Skeletal muscle satellite cell (primary cell): Measurements from ENCODE around the gene ACSL3.

Experiments used
- H3K27me3 ChIP-seq: 2 replicates; pipeline ENCODE4 v1.7.0; 2013; ENCODE audit warnings: low read length; ENCODE audit not compliant: control insufficient read depth, insufficient read depth
- H3K36me3 ChIP-seq: 2 replicates; pipeline ENCODE4 v1.7.0; 2013; ENCODE audit warnings: mild to moderate bottlenecking, control low read depth, low read length; ENCODE audit not compliant: insufficient read depth
- H3K4me1 ChIP-seq: 2 replicates; pipeline ENCODE4 v1.7.0; 2013; ENCODE audit warnings: low read length; ENCODE audit not compliant: control insufficient read depth, insufficient read depth
- H3K4me2 ChIP-seq: 2 replicates; pipeline ENCODE4 v1.7.0; 2013; ENCODE audit warnings: mild to moderate bottlenecking, low read length
- H3K4me3 ChIP-seq: 2 replicates; pipeline ENCODE4 v1.7.0; 2013; ENCODE audit warnings: low read length
- H3K9ac ChIP-seq: 2 replicates; pipeline ENCODE4 v1.7.0; 2013; ENCODE audit warnings: mild to moderate bottlenecking, low read depth, low read length, moderate library complexity
- H3K9me3 ChIP-seq: replicated peaks from 2 replicates; pipeline ENCODE4 v1.7.0; 2013; ENCODE audit warnings: mild to moderate bottlenecking, control low read depth, low read length

ACSL3 gene

DNA sequence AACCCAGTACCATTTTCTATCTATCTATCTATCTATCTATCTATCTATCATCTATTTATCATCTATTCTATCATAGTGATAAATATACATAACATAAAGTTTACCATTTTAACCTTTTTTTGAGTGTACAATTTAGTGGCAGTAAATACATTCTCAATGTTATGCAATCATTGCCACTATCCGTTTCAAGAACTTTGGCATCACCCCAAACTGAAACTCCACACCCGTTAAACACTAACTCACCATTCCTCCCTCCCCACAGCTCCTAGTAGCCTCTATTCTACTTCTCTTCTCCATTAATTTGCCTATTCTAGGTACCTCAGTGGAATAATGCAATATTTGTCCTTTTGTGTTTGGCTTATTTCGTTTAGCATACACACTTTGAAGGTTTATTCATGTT lies 108.7 kb downstream of the ACSL3 start:
- no peak overlapping the region for H3K4me3 ChIP-seq
- no peaks in the 10 kb centered on the region for H3K9me3 ChIP-seq
- no peak overlapping the region for H3K9ac ChIP-seq
- H3K4me1 ChIP-seq, result peaks cover 14% of the 10 kb centered on the region
- H3K36me3 ChIP-seq, result no peaks in the 10 kb centered on the region
- H3K27me3 ChIP-seq, result no peaks in the 10 kb centered on the region
- H3K4me2 ChIP-seq, result no peak overlapping the region

DNA sequence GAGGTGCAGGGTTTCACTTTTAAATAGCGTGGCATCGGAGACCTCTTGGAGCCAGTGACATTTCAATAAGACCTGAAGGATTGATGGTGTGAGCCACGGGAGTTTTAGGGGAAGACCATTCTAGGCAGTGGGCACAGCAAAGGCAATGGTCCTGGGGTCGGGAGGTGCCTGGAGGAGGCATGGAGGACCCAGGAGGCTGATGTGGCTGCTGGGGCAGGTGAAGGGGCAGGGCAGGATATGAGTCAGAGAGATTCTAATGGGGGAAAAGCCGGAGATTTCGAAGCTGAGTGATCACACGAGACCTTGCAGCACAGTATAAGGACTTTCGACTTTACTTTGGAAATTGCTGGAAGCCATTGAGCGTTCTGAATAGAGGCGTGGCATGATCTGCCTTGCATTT lies 111.6 kb downstream of the ACSL3 start:
- H3K27me3 ChIP-seq, result no peaks in the 10 kb centered on the region
- H3K4me2 ChIP-seq, result no peak overlapping the region
- H3K36me3 ChIP-seq, result no peaks in the 10 kb centered on the region
- H3K4me1 ChIP-seq, result peaks cover 14% of the 10 kb centered on the region
- no peak overlapping the region for H3K4me3 ChIP-seq
- no peaks in the 10 kb centered on the region for H3K9me3 ChIP-seq
- no peak overlapping the region for H3K9ac ChIP-seq

DNA sequence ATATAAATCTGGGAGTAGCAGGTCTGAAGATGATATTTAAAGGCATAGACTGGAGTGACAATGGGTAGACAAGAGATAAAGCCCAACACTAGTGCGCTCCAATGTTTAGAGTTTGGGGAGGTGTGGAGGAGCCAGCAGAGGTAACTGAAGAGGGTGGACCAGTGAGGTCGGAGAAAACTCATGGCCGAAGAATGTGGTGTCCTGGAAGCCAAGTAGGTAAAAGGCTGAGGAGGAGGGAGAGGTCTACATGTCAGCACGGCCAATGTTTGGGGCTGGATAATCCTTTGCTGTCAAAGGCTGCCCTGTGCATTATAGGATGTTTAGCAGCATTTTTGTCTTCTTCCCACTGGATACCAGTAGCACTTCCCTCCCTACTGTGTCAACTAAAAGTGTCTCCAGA lies 112.4 kb downstream of the ACSL3 start:
- H3K4me3 ChIP-seq, result no peak overlapping the region
- peaks cover 14% of the 10 kb centered on the region for H3K4me1 ChIP-seq
- H3K9ac ChIP-seq, result no peak overlapping the region

DNA sequence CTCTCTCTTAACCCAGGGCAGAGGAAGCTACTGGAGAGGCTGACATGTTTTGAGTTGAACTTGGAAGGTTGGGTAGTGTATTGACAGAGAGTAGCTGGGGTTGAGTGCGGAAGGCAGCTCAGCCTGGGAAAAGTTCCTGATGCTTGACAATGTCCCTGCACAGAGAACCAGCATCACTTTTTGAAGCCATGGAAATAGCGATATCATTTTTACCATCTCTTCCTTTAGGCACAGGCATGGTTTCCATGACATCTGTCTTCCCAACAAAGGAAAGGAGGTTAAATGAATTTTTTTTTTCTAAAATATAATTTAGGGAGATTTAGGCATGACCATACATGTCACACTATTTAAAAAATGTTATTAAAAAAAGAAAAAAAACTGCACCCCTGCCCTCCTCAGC lies 112.9 kb downstream of the ACSL3 start:
- no peaks in the 10 kb centered on the region for H3K9me3 ChIP-seq
- no peak overlapping the region for H3K9ac ChIP-seq
- no peak overlapping the region for H3K4me3 ChIP-seq
- peaks cover 14% of the 10 kb centered on the region for H3K4me1 ChIP-seq
- no peak overlapping the region for H3K4me2 ChIP-seq
- no peaks in the 10 kb centered on the region for H3K27me3 ChIP-seq
- no peaks in the 10 kb centered on the region for H3K36me3 ChIP-seq

More for the DNA sequence above, 112.4 kb downstream of the ACSL3 start:
- Histone ChIP-seq H3K27me3 (no peaks in the 10 kb centered on the region), H3K4me2 (no peak overlapping the region), H3K9me3 (no peaks in the 10 kb centered on the region), H3K36me3 (no peaks in the 10 kb centered on the region)

DNA sequence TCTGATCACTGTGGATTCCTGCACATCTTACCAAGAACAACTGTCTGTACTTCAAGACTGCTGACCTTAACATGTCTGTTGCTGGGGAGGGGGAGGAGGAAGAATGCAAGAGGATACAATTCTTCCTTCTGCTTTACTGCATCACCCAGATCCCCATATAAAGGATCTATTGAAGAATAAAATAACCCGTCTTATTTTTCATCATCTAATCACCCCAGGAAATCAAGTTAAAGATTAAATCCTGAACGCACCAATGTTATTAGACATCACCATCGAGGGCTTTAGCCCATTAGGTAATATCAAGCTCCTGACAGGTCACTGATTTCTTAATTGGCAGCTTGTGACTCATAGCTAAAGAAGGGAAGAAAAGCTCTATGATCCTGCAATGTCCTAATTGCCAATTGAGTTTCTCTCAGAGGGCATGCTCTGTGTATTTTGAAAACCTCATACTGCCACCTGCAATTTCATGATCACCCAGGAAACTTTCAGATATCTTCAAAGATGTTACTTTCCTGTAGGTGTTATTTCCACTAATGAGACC lies 115.8 kb downstream of the ACSL3 start:
- Histone ChIP-seq H3K4me2 (no peak overlapping the region), H3K36me3 (no peaks in the 10 kb centered on the region), H3K9me3 (no peaks in the 10 kb centered on the region), H3K4me3 (no peak overlapping the region), H3K27me3 (no peaks in the 10 kb centered on the region), H3K9ac (no peak overlapping the region), H3K4me1 (peaks cover 7% of the 10 kb centered on the region)

DNA sequence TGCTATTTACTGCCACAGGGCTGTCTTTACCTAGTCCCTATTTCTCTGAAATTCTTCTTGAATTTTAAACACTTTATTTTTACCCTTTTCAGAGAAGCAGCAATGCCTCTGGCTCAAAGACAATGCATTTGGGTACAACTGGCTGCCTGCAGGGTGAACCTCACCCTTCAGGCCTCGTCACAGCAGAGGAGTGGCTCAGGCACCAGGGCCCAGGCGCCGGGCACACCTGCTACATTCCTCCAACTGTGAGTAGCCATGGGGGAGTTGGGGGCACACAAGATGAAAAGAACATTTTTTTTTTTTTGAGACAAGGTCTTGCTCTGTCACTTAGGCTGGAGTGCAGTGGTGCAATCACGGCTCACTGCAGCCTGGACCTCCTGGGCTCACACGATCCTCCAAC lies 116.3 kb downstream of the ACSL3 start:
- Histone ChIP-seq H3K4me3 (no peak overlapping the region), H3K9me3 (no peaks in the 10 kb centered on the region), H3K4me2 (no peak overlapping the region), H3K36me3 (no peaks in the 10 kb centered on the region), H3K4me1 (peaks cover 3% of the 10 kb centered on the region), H3K27me3 (no peaks in the 10 kb centered on the region), H3K9ac (no peak overlapping the region)

DNA sequence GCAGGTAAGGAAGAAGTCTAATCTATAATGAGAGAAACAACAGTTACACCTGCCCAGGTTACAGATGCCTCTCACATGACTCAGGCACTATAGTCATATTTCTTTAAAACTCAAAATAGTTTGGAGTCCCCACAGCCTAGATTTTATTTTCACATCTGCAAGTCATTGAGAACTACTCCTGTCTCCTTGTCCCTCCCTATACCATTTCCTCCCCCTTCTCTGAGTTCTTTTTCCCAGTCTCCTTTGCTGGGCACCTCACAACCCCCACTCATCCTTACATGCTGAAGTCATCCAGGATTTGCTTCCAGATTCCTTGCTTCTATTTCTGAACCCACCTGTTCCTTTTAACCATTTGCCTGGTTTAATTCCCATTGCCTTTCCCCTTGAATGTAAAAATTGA lies 118.0 kb downstream of the ACSL3 start:
- Histone ChIP-seq H3K9ac (no peak overlapping the region), H3K9me3 (no peaks in the 10 kb centered on the region), H3K36me3 (no peaks in the 10 kb centered on the region), H3K27me3 (no peaks in the 10 kb centered on the region), H3K4me3 (no peak overlapping the region), H3K4me2 (no peak overlapping the region), H3K4me1 (peaks cover 5% of the 10 kb centered on the region)

DNA sequence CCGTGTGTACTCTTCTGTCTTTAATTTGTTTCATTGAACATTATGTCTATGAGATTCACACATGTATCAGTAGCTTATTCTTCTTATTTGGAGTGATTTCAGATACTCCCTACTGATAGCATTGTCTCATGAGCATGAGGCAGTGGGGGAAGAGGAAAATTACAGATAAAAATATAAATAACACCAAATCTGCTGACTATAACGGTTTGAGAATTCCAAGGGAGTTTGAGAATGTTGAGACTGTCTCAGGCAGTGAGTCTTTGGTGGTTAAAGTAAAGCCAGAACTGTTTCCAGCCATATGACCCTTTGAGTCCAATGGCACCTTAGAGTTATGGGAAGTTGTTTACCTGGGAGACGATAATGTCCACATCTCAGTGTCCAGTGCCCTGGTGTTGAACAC lies 118.6 kb downstream of the ACSL3 start:
- Histone ChIP-seq H3K4me2 (no peak overlapping the region), H3K36me3 (no peaks in the 10 kb centered on the region)

DNA sequence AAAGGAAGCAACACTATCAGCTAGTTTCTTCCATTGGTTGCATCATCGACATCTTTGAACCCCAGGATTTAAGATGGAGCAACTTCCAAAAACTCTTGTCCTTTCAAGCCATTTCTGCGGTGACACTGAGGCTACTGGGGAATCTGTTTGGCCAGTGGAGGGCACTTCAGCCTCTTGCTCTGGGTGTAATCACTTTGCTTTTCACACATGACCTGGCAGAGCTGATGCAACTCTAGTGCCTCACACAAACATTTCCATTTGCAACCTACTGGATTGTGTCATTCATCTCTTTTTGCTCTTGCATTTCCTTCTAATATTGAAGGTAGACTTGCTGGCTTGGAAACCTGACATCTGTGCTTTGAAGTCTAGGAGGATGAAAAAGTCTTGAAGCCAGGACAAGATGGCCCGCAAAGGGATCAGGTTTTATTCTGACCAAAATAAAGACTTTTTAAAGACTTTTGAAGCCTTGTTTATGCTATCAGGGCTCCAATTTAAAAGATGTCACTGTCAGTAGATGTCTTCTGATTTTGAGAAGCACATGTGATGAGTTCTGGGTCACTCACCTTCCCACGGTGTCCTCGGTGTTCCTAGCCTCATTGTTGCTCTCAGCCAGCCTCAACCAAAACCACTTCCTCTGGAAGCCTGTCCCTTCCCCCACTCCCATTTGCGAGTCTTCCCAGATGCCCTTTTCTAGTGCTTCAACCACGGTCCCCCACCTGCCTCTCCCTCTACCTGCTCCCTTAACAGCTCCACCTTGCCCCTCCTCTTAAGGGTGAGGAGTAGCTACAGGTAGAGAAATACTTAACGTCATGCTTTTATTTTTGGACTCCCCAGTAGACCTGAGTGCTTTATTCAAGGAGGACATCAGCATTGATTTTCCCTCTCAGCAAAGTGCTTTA lies 121.4 kb downstream of the ACSL3 start:
- Histone ChIP-seq H3K4me3 (no peak overlapping the region), H3K9ac (no peak overlapping the region), H3K27me3 (no peaks in the 10 kb centered on the region), H3K9me3 (peaks cover 3% of the 10 kb centered on the region), H3K4me1 (peaks cover 5% of the 10 kb centered on the region), H3K4me2 (no peak overlapping the region), H3K36me3 (no peaks in the 10 kb centered on the region)

More for the DNA sequence above, 118.6 kb downstream of the ACSL3 start:
- no peaks in the 10 kb centered on the region for H3K9me3 ChIP-seq
- peaks cover 5% of the 10 kb centered on the region for H3K4me1 ChIP-seq
- H3K4me3 ChIP-seq, result no peak overlapping the region
- H3K27me3 ChIP-seq, result no peaks in the 10 kb centered on the region
- H3K9ac ChIP-seq, result no peak overlapping the region

DNA sequence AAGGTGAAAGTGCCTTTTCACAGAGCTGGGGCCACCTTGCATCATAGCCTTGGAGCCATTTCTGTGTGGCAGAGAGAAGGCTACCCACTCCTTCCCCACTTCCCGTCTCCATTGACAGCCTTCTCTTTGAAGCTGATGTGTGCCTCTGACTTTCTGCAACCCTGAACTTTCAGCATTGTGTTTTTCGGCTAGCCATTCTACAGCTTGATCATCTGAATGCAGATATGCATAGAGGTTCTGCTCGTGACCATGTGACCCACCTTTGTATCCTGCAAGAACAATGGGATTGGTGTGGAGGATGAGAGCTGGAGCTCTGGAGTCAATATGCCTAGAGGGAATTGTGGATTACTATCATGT lies 122.1 kb downstream of the ACSL3 start:
- no peak overlapping the region for H3K4me3 ChIP-seq
- no peak overlapping the region for H3K4me2 ChIP-seq
- peaks cover 3% of the 10 kb centered on the region for H3K9me3 ChIP-seq
- no peak overlapping the region for H3K9ac ChIP-seq
- H3K4me1 ChIP-seq, result peaks cover 5% of the 10 kb centered on the region
- no peaks in the 10 kb centered on the region for H3K36me3 ChIP-seq
- no peaks in the 10 kb centered on the region for H3K27me3 ChIP-seq

DNA sequence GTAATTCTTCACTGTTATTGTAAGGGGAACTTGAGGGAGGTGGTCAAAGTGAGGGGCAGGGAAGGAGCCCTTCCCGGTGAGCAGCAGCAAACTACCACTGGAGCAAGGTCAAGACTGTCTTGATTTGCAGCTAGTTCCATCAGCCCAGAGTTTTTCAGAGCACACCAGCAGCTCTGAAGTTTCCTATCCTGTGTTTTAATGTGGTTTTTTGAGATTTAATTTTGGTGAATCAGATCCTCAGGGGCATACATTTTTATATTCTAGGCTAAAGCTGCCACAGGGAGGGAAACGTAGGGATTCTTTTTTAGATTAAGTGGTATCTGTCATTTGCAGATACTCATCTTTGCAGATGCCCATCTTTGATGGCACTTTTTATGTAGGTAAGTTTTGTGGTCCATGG lies 124.1 kb downstream of the ACSL3 start:
- H3K36me3 ChIP-seq, result no peaks in the 10 kb centered on the region
- no peaks in the 10 kb centered on the region for H3K27me3 ChIP-seq
- no peak overlapping the region for H3K4me2 ChIP-seq
- H3K4me3 ChIP-seq, result no peak overlapping the region
- H3K9ac ChIP-seq, result no peak overlapping the region
- peaks cover 3% of the 10 kb centered on the region for H3K9me3 ChIP-seq
- peaks cover 5% of the 10 kb centered on the region for H3K4me1 ChIP-seq

DNA sequence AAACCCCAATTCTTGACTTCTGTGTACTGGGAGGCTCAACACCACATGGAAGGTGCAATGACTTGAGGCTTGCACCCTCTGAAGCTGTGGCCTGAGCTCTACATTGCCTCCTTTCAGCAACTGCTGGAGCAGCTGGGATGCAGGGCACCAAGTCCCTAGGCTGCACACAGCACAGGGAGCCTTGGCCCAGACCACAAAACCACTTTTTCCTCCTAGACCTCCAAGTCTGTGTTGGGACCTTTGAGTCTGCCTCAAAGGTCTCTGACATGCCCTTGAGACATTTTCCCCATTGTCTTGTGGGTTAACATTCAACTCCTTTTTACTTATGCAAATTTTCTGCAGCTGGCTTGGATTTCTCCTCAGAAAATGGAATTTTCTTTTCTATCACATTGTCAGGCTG lies 128.6 kb downstream of the ACSL3 start:
- Histone ChIP-seq H3K4me2 (no peak overlapping the region), H3K27me3 (no peaks in the 10 kb centered on the region), H3K9me3 (peaks cover 3% of the 10 kb centered on the region), H3K4me1 (peaks cover 9% of the 10 kb centered on the region), H3K9ac (no peak overlapping the region), H3K36me3 (no peaks in the 10 kb centered on the region), H3K4me3 (no peak overlapping the region)
